LNCAP (cell line): Measurements from ENCODE around the gene COLGALT1.

ENCODE experiments used
- CTCF ChIP-seq: fragments of 450-650 bp; IDR thresholded peaks from 2 replicates; pipeline ENCODE4 v1.5.1; 2017; ENCODE audit warnings: mild to moderate bottlenecking

COLGALT1 gene

GRCh38 chr19:17555480-17555928, at the start of gene COLGALT1:
COLGALT1 (plus strand) TSS chr19:17555649; CDS start chr19:17555714, 65 bp downstream.
- no peak for TF ChIP-seq CTCF

- TF ChIP-seq CTCF, result no peak
These were observed 48.7 kb upstream of the COLGALT1 start for GRCh38 chr19:17506745-17507144.

DNA sequence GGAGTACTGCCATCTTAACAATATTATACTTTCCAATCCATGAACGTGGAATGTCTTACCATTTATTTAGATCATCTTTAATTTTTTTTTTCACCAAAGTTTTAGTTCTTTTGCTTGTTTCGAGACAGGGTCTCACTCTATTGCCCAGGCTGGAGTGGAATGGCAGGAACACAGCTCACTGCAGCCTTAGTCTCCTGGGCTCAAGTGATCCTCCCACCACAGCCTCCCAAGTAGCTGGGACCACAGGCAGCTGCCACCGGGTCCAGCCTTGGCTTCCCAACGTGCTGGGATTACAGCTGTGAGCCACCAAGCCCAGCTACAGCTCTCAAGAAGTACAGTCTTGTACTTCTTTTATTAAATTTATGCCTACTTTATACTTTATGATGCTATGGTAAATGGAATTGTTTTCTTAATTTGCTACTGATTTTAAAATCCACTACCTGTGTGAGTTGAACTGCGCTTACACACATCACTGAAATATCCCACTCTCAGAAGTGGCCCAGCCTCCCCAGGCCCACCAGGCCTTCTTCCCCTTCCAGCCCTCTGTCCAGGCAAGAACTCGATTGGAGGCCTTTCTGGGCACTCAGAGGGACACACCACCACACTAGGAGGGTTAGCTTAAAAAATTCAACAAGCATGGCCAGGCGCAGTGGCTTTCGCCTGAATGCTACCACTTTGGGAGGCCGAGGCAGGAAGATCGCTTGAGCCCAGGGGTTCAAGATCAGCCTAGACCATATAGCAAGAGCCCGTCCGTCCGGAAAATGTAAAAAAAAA, 45.0 kb upstream of the COLGALT1 start:
- TF ChIP-seq CTCF, result no peak

GRCh38 chr19:17511724-17512573, 43.5 kb upstream of the COLGALT1 start:
- no peak for TF ChIP-seq CTCF

- TF ChIP-seq CTCF, result no peak
These were observed 42.9 kb upstream of the COLGALT1 start for GRCh38 chr19:17512574-17512939.

DNA sequence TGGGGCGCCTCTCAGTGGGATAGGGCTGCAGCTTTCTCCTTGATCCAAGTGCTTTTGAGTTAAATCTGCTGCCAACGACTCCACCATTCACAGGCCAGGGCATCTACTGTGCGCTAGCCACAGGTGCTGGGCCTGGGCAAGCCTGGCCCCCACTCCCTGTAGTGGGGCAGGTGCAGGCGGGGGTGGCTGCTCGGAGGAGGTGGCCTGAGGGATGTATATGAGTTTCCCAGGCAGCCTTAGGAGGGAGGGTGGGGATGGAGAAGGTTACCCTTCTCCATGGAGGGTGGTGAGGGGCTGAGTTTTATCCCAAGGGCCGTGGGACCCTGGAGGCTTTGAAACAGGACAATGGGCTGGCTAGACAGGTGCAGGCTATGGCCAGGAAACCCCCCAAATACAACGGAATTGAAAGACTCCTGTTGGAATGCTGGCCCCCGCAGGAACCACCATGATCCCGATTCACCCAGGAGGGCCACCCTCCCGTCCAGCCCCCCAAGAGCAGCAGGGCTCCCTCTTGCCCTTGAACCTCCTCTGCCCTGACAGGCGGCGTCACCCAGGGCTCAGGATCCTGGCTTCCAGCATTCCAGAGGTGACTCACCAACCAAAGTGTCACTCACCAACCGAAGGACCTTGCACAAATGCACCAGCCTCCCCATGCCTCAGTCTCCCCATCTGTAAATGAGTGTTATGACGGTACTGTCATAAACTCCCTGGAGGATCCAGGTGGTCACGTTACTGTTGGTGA, 39.9 kb upstream of the COLGALT1 start:
- TF ChIP-seq CTCF, result no peak

- TF ChIP-seq CTCF, result no peak
These were observed 37.6 kb upstream of the COLGALT1 start for GRCh38 chr19:17517898-17518297.
